OCI-LY1 (cell line): Measurements from ENCODE around the gene TMEM256.

ENCODE experiments used
- H2AFZ ChIP-seq: fragments of 200-600 bp; sonication (generic), shearing (Covaris generic); 2 replicates; pipeline ENCODE4 v1.6.0; 2014; ENCODE audit warnings: antibody characterized with exemption, mild to moderate bottlenecking, low read length
- H3F3A ChIP-seq: fragments of 200-600 bp; sonication (generic), shearing (Covaris generic); 2 replicates; pipeline ENCODE4 v1.6.0; 2014; ENCODE audit warnings: mild to moderate bottlenecking, antibody characterized with exemption, low read length, moderate library complexity; ENCODE audit not compliant: insufficient read depth
- H3K27ac ChIP-seq: fragments of 200-600 bp; sonication (generic); 2 replicates; pipeline ENCODE4 v1.5.1; 2014; ENCODE audit warnings: low read length, mixed run types, mild to moderate bottlenecking, low read depth; ENCODE audit not compliant: poor library complexity, severe bottlenecking
- H3K27me3 ChIP-seq: fragments of 200-600 bp; sonication (generic); 2 replicates; pipeline ENCODE4 v1.6.0; 2014; ENCODE audit warnings: antibody characterized with exemption, mild to moderate bottlenecking, low read length, moderate library complexity; ENCODE audit not compliant: insufficient read depth
- H3K36me3 ChIP-seq: fragments of 200-600 bp; sonication (generic); 2 replicates; pipeline ENCODE4 v1.6.1; 2014; ENCODE audit warnings: mild to moderate bottlenecking, antibody characterized with exemption, low read length, moderate library complexity, mixed read lengths; ENCODE audit not compliant: insufficient read depth
- H3K4me1 ChIP-seq: fragments of 200-600 bp; sonication (generic); 2 replicates; pipeline ENCODE4 v1.5.1; 2014; ENCODE audit warnings: mild to moderate bottlenecking, low read length, moderate library complexity; ENCODE audit not compliant: insufficient read depth, severe bottlenecking
- H3K4me2 ChIP-seq: fragments of 200-600 bp; sonication (generic), shearing (Covaris generic); 2 replicates; pipeline ENCODE4 v1.6.1; 2014; ENCODE audit warnings: low read length
- H3K4me3 ChIP-seq: fragments of 200-600 bp; sonication (generic); 2 replicates; pipeline ENCODE4 v1.5.1; 2014; ENCODE audit warnings: low read length, low read depth, mild to moderate bottlenecking, mixed read lengths; ENCODE audit not compliant: poor library complexity, severe bottlenecking
- H3K79me2 ChIP-seq: fragments of 200-600 bp; shearing (Covaris generic); 2 replicates; pipeline ENCODE4 v1.6.1; 2016; ENCODE audit warnings: mixed run types, low read length, mixed read lengths; ENCODE audit not compliant: insufficient read depth
- H3K9ac ChIP-seq: fragments of 200-600 bp; sonication (generic), shearing (Covaris generic); 2 replicates; pipeline ENCODE4 v1.6.1; 2014; ENCODE audit warnings: mild to moderate bottlenecking, low read length, mixed read lengths
- H3K9me2 ChIP-seq: fragments of 200-600 bp; sonication (generic), shearing (Covaris generic); 2 replicates; pipeline ENCODE4 v1.6.1; 2014; ENCODE audit warnings: low read depth, mild to moderate bottlenecking, low read length, mixed read lengths
- H3K9me3 ChIP-seq: fragments of 200-600 bp; shearing (Covaris generic); 2 replicates; pipeline ENCODE4 v1.6.1; 2014; ENCODE audit warnings: low read length, mixed read lengths
- H4K20me1 ChIP-seq: fragments of 200-600 bp; sonication (generic), shearing (Covaris generic); 2 replicates; pipeline ENCODE4 v1.6.0; 2016; ENCODE audit warnings: mild to moderate bottlenecking, low read length; ENCODE audit not compliant: insufficient read depth
- CTCF ChIP-seq: fragments of 200-600 bp; sonication (generic), shearing (Covaris generic); IDR thresholded peaks from 2 replicates; pipeline ENCODE4 v1.5.1; 2017; ENCODE audit warnings: mild to moderate bottlenecking, antibody characterized with exemption, low read length, moderate library complexity, mixed read lengths
- EZH2 ChIP-seq: fragments of 200-600 bp; sonication (generic), shearing (Covaris generic); IDR thresholded peaks from 2 replicates; pipeline ENCODE4 v1.8.0; 2017; ENCODE audit warnings: borderline replicate concordance, mixed run types, mild to moderate bottlenecking, antibody characterized with exemption, low read length, moderate library complexity, mixed read lengths

The TMEM256 gene

GRCh38 chr17:7392696-7393612 lies 10.9 kb downstream of the TMEM256 start:
- Histone ChIP-seq H4K20me1 (no peaks in the 10 kb centered on the region), H3K36me3 (peaks cover under 1% of the 10 kb centered on the region; the same call in 1 of the 2 replicates), H3K9me3 (no peaks in the 10 kb centered on the region), H3K9ac (peak overlapping the region; percentile 61; the same call in 1 of the 2 replicates), H3K4me2 (peak overlapping the region; percentile 80), H3K4me3 (peak overlapping the region; percentile 70), H3K4me1 (peaks cover 15% of the 10 kb centered on the region), H2AFZ (no peak overlapping the region), H3K27ac (no peak overlapping the region), H3K27me3 (no peaks in the 10 kb centered on the region), H3K9me2 (no peaks in the 10 kb centered on the region), H3K79me2 (no peaks in the 10 kb centered on the region), H3F3A (no peaks in the 10 kb centered on the region)
- TF ChIP-seq EZH2 (no peak), CTCF (no peak)

GRCh38 chr17:7391307-7391706 lies 12.6 kb downstream of the TMEM256 start:
- TF ChIP-seq CTCF, result no peak
- TF ChIP-seq EZH2, result no peak
- Histone ChIP-seq H3K4me3 (no peak overlapping the region), H3K4me2 (no peak overlapping the region)

GRCh38 chr17:7389924-7390910 lies 13.7 kb downstream of the TMEM256 start:
- Histone ChIP-seq H3K36me3 (peaks cover 4% of the 10 kb centered on the region; the same call in 1 of the 2 replicates), H3K4me2 (no peak overlapping the region)
- TF ChIP-seq EZH2, result no peak
- no peak for TF ChIP-seq CTCF

More at GRCh38 chr17:7391307-7391706, 12.6 kb downstream of the TMEM256 start:
- no peak overlapping the region for H2AFZ ChIP-seq
- H3F3A ChIP-seq, result no peaks in the 10 kb centered on the region
- H3K27ac ChIP-seq, result no peak overlapping the region
- no peaks in the 10 kb centered on the region for H3K9me3 ChIP-seq
- no peaks in the 10 kb centered on the region for H3K79me2 ChIP-seq
- no peaks in the 10 kb centered on the region for H4K20me1 ChIP-seq
- no peaks in the 10 kb centered on the region for H3K27me3 ChIP-seq
- peaks cover 15% of the 10 kb centered on the region for H3K4me1 ChIP-seq
- H3K9me2 ChIP-seq, result no peaks in the 10 kb centered on the region
- H3K9ac ChIP-seq, result no peak overlapping the region
- H3K36me3 ChIP-seq, result peaks cover 4% of the 10 kb centered on the region; the same call in 1 of the 2 replicates

More at GRCh38 chr17:7389924-7390910, 13.7 kb downstream of the TMEM256 start:
- Histone ChIP-seq H3K27ac (no peak overlapping the region), H3K27me3 (no peaks in the 10 kb centered on the region), H3K4me1 (peaks cover 14% of the 10 kb centered on the region), H3K9ac (no peak overlapping the region), H4K20me1 (no peaks in the 10 kb centered on the region), H3K9me2 (no peaks in the 10 kb centered on the region), H3K4me3 (no peak overlapping the region), H3K9me3 (no peaks in the 10 kb centered on the region), H2AFZ (no peak overlapping the region), H3K79me2 (no peaks in the 10 kb centered on the region), H3F3A (no peaks in the 10 kb centered on the region)
